HK-2 (cell line): ENCODE results near the gene P2RX5.

Experiments used
- DNase-seq: peaks from one replicate; pipeline ENCODE4 v3.0.0-alpha.2; 2018; ENCODE audit not compliant: unreplicated experiment

Gene P2RX5

GRCh38 chr17:3681565-3681964, 14.4 kb downstream of the P2RX5 start:
- no peak for DNase-seq

- no peak for DNase-seq
These were observed 14.9 kb downstream of the P2RX5 start for GRCh38 chr17:3681057-3681456.

DNA sequence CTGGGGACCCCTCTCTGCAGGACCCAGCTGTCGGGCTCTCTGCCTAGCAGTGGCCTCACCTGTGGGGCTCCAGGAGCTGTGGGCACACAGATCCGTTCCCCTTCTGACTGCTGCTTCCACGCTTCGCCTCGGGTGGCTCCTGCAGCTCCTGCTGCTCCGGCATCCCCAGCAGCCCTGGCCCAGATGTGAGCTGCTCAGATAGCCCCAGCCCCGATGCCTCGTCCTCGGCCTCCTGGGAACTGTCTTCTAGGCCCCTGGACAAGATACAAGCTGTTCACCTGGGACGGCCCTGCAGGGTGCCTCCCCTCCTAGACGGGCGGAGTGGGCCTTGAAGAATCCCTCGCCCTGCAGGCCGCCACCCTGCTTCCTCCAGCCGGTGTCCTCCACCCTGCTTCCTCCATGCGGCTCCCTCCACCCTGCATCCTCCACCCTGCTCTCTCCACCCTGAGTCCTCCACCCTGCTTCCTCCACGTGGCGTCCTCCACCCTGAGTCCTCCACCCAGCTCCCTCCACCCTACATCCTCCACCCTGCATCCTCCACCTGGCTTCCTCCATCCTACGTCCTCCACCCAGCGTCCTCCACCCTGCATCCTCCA, 16.3 kb downstream of the P2RX5 start:
- no peak for DNase-seq

- no peak for DNase-seq
These were observed 17.0 kb downstream of the P2RX5 start for GRCh38 chr17:3678821-3679530.

- DNase-seq = no peak
These were observed 17.7 kb downstream of the P2RX5 start for GRCh38 chr17:3678095-3678820.

DNA sequence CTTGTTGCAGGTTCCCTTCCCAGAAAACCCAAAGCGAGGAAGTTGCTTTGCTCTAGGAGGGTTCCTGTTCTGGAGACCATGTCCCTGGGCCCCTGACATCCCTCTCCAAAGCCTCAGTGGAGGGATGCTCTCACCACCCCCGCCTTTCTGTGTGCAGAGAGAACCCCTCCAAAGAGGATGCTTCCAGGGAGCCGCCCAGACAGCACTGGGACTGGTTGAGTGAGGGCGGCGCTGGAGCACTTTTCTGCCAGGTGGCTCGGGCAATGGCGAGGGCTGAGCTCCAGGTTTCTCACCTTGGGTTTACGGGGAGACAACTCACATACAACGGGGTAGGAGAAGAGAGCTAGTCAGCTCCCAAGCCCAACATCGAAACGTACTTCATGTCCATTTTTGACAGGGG, 20.1 kb downstream of the P2RX5 start:
- DNase-seq = no peak

DNA sequence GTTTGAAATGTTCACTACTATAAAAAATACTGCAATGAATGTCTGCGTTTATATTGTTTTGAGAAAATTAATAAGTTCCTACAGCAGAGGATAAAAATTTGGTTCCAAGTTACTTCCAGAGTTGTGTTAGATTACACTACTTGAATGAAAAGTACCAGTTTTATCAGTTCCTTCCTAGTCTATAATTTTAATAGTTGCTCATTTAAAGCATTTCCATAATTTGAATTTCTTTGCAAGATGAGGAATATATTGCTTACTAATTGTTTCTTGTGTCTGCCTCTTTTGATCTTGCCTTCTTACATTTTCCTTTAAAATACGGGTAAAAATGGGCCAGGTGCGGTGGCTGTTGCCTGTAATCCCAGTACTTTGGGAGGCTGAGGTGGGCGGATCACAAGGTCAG, 23.4 kb downstream of the P2RX5 start:
- DNase-seq = no peak

GRCh38 chr17:3669548-3669947, 26.4 kb downstream of the P2RX5 start:
- DNase-seq = no peak

DNA sequence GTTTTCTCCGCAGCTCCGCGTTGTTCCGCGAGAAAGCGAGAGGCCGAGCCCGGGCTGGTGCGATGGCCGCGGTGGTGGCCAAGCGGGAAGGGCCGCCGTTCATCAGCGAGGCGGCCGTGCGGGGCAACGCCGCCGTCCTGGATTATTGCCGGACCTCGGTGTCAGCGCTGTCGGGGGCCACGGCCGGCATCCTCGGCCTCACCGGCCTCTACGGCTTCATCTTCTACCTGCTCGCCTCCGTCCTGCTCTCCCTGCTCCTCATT, 26.9 kb downstream of the P2RX5 start:
- no peak for DNase-seq

DNA sequence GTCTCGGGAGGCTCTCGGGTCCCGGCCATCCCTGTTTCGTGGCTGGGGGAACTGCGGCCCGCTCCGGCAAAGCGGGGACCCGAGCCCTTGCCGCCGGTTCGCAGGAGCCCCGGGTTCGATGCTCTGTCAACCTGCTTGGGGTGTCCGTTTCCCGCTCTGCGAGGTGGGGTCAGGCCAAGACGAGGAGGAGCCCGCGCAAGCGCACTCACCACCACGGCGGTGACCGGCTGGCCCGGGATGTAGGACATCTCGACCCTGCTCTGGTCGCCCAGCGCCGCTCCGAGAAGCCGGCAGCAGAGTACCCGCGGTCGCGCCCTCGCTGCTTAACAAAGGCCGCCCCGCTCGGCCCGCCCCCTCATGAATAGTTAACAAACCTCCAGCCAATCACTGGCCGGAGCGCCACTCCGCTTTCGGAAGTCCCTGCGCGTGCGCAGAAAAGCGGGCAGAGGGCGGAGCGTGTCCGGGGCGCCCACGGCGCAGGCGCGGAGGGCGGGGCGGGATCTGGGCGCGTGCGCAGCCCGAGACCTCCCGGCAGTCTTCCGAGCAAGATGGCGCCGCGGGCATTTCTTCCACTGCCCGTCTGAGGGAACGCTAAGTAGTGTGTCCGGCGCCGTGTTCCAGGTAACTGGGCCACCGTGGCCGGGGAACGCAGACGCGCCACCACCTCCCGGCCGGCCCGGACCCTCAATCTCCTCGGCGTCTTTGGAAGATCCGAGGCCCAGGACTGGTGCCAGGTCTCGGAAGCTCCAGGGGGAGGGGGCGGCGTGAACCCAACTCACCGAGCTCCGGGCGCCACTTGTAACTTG, 27.5 kb downstream of the P2RX5 start, which contains the start of the genes EMC6 and TAX1BP3:
EMC6 (plus strand) TSS at position 534 of the 806 bp plus-strand sequence. CDS start 335 bp downstream, outside the sequence.
TAX1BP3 (minus strand) TSS at position 300 of the 806 bp plus-strand sequence; CDS start at position 248, 52 bp downstream.
- DNase-seq = peak; percentile 99

DNA sequence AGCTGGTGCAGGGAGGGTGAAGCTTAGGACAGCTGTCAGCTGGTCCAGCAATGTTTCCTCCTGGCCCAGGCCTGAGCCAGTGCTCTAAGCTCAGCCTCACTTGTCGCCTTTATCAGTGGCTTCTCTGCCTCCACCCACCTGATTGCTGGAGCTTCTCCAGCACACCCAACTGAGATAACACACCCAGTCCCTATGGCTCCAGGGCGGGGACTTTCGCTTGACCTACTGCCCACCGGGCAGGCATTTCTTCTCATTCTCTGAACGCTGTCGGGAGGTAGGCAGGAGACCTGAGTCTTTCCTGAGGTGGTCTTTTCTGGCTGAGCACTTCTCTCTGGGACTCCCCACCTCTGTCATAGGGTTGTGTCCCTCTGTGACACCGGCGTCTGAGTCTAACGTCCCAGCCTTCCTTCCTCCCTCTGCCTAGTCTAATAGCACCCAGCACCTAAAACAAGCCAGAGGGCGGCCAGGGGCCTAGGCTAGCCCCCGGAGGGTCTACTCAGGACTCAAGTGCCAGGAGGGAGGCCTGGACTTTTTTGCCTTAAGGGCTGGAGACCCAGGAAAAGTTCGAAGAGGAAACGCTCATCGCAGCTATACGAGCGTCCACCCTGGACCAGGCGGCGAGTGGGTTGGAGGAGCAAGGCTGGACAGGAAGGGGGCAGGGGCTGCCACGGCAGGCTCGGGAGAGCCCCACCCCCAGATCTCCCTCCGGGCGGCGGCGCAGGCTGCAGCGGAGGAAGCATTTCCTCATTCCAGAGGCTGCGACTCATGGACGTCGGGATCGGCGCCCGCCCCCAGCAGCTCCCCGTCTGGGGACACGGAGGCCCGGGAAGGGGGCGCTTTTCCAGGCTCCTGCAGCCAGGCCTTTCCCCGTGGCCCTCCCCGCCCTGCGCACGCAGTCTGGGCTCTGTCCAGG, 28.3 kb downstream of the P2RX5 start:
- DNase-seq = peak; percentile 93

DNA sequence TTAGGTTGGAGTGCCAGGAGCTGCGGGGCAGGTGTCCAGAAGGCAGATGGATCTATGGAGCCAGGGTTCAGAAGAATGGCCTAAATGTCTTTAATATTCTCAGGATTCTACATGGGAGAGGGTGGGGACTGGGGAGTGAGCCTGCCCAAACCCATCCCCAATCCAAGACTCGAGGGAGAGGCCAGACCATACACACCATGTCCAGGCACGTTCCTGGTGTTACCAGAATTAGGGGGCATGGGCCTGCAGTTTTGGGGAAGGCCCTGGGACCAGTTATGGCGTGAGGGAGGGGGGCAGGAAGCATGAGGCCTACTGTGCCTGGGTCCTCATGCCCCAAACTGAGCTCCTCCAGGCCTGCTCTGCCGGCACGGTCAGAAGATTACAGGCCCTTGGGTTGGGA, 29.4 kb downstream of the P2RX5 start:
- no peak for DNase-seq

DNA sequence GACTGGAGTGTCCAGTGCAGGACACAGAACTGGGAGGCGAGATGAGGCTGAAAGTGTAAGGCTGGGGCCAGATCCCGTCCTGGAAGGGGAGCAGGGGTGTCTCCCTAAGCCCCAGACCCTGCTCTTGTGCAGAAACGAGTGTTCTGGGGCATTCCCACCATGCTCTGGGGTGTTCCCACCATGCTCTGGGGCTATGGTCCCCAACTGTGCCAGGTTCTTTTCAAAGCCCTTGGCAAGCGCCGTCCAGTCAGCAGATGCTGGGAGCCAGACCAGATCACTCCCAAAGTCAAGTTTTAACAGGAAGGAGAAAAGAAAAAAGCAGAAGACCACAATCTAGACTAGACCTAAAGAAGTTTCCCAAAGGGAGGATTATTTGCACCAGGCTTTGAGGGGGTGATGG, 30.1 kb downstream of the P2RX5 start:
- DNase-seq = no peak

GRCh38 chr17:3663102-3664011, 32.6 kb downstream of the P2RX5 start:
- DNase-seq = no peak

GRCh38 chr17:3660311-3660891, 35.6 kb downstream of the P2RX5 start:
- no peak for DNase-seq

DNA sequence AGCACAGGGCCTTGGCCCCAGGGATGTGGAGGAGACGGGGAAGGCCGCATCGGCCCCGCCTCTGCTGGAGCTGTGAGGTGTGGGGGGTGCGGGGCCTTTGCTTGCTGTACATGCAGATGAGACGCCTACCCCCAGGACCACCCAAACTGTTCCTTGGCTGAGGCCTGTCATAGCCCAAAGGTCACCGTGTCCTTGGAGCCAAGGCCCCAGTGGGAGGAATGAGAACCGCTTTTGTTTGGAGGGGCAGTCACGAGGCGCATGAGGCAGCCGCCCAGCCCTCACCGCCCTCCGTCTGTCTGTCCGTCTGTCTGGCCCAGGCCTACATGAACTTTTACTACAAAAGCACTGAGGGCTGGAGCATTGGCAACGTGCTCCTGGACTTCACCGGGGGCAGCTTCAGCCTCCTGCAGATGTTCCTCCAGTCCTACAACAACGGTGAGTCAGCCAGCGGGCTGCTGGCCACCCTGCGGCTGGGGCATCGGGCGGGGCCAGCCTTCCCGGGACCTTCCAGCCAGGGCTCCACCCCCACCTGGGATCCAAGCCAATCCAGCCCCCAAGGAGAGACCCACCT, 36.3 kb downstream of the P2RX5 start:
- peak; percentile 80 for DNase-seq

DNA sequence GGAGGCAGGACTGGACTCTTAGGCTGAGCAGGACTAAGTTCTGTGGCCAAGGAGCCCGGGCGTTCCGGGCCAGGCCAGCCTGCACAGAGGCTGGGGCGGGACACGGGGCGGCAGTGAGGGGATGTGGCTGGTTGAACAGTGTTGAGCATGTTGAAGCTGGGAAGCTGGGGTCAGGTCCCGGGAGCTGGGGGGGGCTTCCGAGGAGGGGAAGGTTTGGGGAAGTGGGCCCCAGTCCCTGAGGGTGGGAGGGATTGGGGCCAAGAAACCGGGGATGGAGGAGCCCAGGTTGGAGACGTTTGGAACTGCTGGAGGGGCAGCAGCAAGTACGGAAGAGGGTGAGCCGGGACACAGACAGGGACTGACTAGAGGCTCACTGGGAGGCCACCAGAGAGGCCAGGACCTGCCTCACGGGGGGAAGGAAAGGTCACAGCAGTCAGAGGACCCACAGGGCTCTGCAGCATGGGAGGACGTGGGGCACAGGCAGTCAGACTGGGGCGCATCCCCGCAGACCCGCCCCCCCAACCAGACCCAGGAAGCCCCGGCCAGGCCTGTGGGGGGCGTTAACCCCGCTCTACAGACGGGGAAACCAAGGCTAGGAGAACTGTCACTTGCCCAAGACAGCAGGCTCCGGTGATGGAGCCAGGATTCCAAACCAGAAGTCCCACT, 37.0 kb downstream of the P2RX5 start:
- DNase-seq = no peak

GRCh38 chr17:3657874-3658783, 37.8 kb downstream of the P2RX5 start:
- DNase-seq = no peak
